ENCODE measurements around the gene ZFPM1. TPM values are rescaled to one million over a fixed set of nuclear protein-coding genes. Genes with fewer than 3 reads are reported as not detected.

Gene ZFPM1
- total RNA-seq, 1 donor from 2014 or later, result 19.3 TPM

DNA sequence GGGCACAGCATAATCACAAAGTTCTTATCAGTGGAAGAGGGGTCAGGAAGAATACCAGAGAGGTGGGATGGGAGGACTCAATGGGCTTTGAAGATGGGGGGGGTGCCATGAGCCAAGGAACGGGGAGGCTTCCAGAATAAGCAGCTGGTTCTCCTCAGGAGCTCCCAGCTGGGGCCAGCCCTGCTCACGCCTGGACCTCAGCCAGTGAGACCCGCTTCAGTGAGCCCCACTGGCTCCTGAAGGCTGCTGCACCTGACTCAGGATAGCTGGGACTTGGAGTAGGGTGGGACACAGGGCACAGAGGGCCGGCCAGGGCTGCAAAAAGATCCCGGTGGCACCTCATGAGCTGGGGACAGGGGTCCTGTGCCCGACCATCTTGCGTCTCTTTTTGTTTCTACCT lies 92.7 kb downstream of the ZFPM1 start:
- H3K4me3 Mint-ChIP-seq, result no peak overlapping the region
- intact Hi-C loops (cut with micrococcal nuclease), result no loop called here
- H3K4me1 Mint-ChIP-seq, result no peaks in the 10 kb centered on the region
- peaks cover 6% of the 10 kb centered on the region for H3K36me3 Mint-ChIP-seq (ENCODE audit: low read depth)
- no peak for DNase-seq
- peaks cover 21% of the 10 kb centered on the region for H3K27me3 Mint-ChIP-seq
- peaks cover 6% of the 10 kb centered on the region for H3K9me3 Mint-ChIP-seq
- H3K27ac Mint-ChIP-seq, result no peak overlapping the region

DNA sequence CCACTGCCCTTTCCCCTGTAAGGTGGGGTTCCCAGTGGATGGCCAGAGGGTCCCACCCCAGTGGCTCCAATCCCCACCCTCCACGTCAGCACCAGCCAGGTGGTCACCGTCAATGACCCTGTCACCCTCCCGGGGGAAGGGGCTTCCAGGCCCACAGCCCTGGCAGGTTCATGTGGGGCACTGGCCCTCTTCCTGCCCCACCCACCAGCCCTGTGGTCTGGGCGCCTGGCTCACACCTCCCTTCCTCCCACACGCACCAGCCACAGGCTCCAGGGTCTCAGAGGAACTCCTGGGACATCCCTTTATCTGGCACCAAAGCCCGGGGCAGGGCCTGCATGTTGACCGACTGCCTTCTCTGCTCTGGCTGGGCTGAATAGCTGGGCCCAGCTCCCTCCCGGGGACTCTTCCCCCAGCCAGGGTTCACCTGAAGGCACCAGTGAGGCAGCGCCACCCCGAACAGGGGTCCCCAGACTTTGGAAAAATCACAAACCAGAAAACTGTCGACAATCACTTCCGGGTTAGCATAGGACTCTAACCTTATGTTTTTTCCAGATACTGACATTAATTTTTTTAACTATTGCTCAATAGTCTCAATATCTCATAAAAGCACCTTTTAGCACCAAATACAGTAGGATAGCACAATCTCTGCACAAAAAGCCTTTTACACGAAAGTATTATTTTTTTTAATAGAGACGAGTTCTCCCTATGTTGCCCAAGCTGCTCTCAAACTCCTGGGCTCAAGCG lies 95.2 kb downstream of the ZFPM1 start:
- Mint-ChIP-seq H3K36me3 (ENCODE audit: low read depth) (peaks cover 5% of the 10 kb centered on the region), H3K4me1 (no peaks in the 10 kb centered on the region), H3K9me3 (peaks cover 5% of the 10 kb centered on the region), H3K27me3 (peaks cover 24% of the 10 kb centered on the region), H3K4me3 (no peak overlapping the region), H3K27ac (no peak overlapping the region)
- DNase-seq, result no peak
- intact Hi-C loops (cut with micrococcal nuclease), result no loop called here

DNA sequence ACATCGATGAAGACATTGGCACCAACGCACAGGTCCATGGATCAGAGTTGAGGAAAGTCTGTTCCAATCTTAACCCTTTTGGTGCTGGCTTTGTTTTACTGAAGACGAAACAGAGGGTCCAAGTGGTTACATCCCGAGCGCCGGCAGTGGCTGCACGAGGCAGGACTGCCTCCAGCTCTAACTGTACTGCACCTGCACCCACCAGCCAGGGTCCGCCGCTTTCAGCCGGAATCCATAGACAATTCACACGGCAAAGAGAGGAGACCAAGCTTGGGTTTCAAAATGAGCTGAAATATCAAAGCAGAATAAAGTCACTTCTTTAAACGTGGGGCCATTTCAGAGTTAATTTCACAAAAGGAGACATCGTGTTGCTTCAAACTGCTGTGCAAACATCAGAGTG lies 95.9 kb downstream of the ZFPM1 start:
- intact Hi-C loops (cut with micrococcal nuclease), result no loop called here

GRCh38 chr16:88549671-88550245 lies 96.7 kb downstream of the ZFPM1 start:
- H3K4me1 Mint-ChIP-seq, result no peaks in the 10 kb centered on the region
- peaks cover 24% of the 10 kb centered on the region for H3K27me3 Mint-ChIP-seq
- no peak for DNase-seq
- H3K27ac Mint-ChIP-seq, result no peak overlapping the region
- H3K4me3 Mint-ChIP-seq, result no peak overlapping the region
- no peaks in the 10 kb centered on the region for H3K9me3 Mint-ChIP-seq
- intact Hi-C loops (cut with micrococcal nuclease), result no loop called here
- H3K36me3 Mint-ChIP-seq (ENCODE audit: low read depth), result no peaks in the 10 kb centered on the region

More for the DNA sequence above, 95.9 kb downstream of the ZFPM1 start:
- Mint-ChIP-seq H3K4me1 (no peaks in the 10 kb centered on the region), H3K4me3 (no peak overlapping the region), H3K27ac (no peak overlapping the region), H3K27me3 (peaks cover 24% of the 10 kb centered on the region), H3K9me3 (no peaks in the 10 kb centered on the region), H3K36me3 (ENCODE audit: low read depth) (no peaks in the 10 kb centered on the region)
- no peak for DNase-seq

GRCh38 chr16:88550246-88550661 lies 97.2 kb downstream of the ZFPM1 start:
- intact Hi-C loops (cut with micrococcal nuclease), result no loop called here
- no peak for DNase-seq
- H3K9me3 Mint-ChIP-seq, result no peaks in the 10 kb centered on the region
- peaks cover 24% of the 10 kb centered on the region for H3K27me3 Mint-ChIP-seq
- H3K4me1 Mint-ChIP-seq, result no peaks in the 10 kb centered on the region
- no peak overlapping the region for H3K27ac Mint-ChIP-seq
- no peaks in the 10 kb centered on the region for H3K36me3 Mint-ChIP-seq (ENCODE audit: low read depth)
- H3K4me3 Mint-ChIP-seq, result no peak overlapping the region

DNA sequence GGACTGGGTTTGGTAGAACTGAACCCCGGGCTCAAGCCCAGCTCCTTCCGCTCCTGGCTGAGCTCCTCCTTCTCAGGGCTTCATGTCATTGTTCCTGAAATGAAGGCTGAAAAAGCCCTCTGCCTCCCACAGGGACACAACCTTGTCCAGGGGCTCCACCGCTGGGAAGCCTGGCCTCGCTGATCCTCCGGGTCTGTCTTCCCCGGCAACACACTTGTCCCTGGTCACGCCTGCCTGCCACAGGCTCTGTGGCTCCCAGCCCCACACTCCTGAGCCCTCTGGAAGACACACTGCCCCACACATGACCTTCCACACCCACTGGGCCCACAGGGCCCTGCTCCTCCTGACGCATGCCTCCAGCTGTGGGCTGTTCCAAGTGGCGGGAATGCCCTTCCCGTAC lies 99.1 kb downstream of the ZFPM1 start:
- no peaks in the 10 kb centered on the region for H3K36me3 Mint-ChIP-seq (ENCODE audit: low read depth)
- H3K27ac Mint-ChIP-seq, result no peak overlapping the region
- H3K4me1 Mint-ChIP-seq, result no peaks in the 10 kb centered on the region
- intact Hi-C loops (cut with micrococcal nuclease), result no loop called here
- no peak for DNase-seq
- peaks cover 6% of the 10 kb centered on the region for H3K9me3 Mint-ChIP-seq
- peaks cover 18% of the 10 kb centered on the region for H3K27me3 Mint-ChIP-seq
- no peak overlapping the region for H3K4me3 Mint-ChIP-seq

- Mint-ChIP-seq H3K9me3 (peaks cover 6% of the 10 kb centered on the region), H3K4me3 (no peak overlapping the region), H3K27ac (no peak overlapping the region), H3K4me1 (no peaks in the 10 kb centered on the region), H3K36me3 (ENCODE audit: low read depth) (no peaks in the 10 kb centered on the region), H3K27me3 (peaks cover 18% of the 10 kb centered on the region)
- no peak for DNase-seq
- intact Hi-C loops (cut with micrococcal nuclease), result no loop called here
Measured at GRCh38 chr16:88552815-88553214, 99.7 kb downstream of the ZFPM1 start.

DNA sequence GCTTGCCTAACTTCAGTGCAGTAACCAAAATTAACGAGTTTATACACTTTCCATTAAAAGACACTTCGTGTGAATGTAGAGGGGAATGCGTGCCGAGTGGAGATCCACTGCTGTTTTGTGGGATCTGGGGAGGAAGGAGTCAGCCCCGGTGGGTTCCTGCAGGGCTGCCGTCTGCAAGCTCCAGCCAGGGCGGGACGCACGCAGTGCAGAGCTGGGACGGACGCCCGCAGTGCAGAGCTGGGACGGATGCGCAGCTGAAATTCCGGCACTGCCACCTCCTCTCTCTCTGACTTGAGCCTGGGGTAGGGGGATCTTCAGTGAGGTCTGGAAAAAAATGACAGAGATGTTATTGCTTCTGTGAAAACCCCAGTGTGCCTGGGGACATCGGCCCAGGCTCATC lies 100.7 kb downstream of the ZFPM1 start:
- Mint-ChIP-seq H3K27me3 (peaks cover 16% of the 10 kb centered on the region), H3K36me3 (ENCODE audit: low read depth) (no peaks in the 10 kb centered on the region), H3K27ac (no peak overlapping the region), H3K4me1 (peaks cover under 1% of the 10 kb centered on the region), H3K4me3 (no peak overlapping the region), H3K9me3 (peaks cover 6% of the 10 kb centered on the region)
- no peak for DNase-seq
- intact Hi-C loops (cut with micrococcal nuclease), result no loop called here

DNA sequence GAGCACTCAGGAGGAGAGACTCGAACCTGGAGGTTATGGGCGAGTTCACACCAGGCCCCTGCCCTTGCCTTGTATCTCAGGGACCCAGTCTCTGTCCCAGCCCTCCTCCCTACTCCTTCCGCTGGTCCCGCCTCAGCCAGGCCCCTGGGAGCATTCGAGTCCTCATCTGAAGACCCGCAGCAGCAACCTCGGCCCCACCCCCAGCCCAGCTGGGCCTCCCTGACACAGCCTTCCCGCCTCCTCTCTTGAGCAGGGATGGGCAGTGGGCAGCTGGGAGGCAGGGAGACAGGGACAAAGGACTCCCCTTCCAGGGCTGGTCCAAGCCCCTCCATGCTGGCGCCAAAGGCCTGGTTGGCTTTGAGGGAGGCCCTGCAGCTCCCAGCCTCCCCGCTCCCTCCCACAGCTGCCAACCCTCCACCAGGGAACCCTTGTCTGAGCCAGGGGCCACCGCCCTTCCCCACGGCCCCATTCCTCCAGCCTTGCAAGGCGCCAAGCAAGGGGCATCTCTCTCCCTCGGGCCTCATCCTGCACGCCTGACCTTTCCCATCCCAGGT lies 101.7 kb downstream of the ZFPM1 start:
- Mint-ChIP-seq H3K36me3 (ENCODE audit: low read depth) (no peaks in the 10 kb centered on the region), H3K27me3 (peaks cover 9% of the 10 kb centered on the region), H3K4me3 (no peak overlapping the region), H3K4me1 (peaks cover 3% of the 10 kb centered on the region), H3K9me3 (peaks cover 6% of the 10 kb centered on the region), H3K27ac (no peak overlapping the region)
- intact Hi-C loops (cut with micrococcal nuclease), result no loop called here
- DNase-seq, result no peak

DNA sequence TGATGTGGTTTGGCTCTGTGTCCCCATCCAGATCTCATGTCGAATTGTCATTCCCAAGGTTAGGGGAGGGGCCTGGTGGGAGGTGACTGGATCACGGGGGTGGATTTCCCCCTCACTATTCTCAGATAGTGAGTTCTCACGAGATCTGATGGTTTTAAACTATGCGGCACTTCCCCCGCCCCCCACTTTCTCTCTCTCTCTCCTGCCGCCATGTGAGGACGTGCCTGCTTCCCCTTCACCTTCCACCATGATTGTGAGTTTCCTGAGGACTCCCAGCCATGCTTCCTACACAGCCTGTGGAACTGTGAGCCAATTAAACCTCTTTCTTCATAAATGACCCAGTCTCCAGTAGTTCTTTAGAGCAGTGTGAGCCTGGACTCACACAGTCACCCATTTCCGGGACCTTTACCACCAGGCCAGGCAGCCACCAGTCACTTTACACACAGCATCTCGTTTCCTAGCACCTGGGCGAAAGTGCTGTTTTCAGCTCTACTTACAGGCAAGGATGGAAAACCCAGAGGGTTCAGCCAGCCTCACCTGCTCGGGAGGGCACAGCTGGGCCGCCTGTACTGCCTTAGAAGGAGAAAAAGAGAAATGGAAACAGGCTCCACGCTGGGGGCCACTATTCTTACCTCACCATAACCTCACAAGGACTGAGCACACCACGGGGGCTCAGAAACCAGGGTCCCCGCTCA lies 103.4 kb downstream of the ZFPM1 start:
- no peak for DNase-seq
- intact Hi-C loops (cut with micrococcal nuclease), result no loop called here
- Mint-ChIP-seq H3K27ac (no peak overlapping the region), H3K4me1 (peaks cover 3% of the 10 kb centered on the region), H3K36me3 (ENCODE audit: low read depth) (no peaks in the 10 kb centered on the region), H3K4me3 (no peak overlapping the region), H3K9me3 (peaks cover 6% of the 10 kb centered on the region), H3K27me3 (peaks cover 4% of the 10 kb centered on the region)

DNA sequence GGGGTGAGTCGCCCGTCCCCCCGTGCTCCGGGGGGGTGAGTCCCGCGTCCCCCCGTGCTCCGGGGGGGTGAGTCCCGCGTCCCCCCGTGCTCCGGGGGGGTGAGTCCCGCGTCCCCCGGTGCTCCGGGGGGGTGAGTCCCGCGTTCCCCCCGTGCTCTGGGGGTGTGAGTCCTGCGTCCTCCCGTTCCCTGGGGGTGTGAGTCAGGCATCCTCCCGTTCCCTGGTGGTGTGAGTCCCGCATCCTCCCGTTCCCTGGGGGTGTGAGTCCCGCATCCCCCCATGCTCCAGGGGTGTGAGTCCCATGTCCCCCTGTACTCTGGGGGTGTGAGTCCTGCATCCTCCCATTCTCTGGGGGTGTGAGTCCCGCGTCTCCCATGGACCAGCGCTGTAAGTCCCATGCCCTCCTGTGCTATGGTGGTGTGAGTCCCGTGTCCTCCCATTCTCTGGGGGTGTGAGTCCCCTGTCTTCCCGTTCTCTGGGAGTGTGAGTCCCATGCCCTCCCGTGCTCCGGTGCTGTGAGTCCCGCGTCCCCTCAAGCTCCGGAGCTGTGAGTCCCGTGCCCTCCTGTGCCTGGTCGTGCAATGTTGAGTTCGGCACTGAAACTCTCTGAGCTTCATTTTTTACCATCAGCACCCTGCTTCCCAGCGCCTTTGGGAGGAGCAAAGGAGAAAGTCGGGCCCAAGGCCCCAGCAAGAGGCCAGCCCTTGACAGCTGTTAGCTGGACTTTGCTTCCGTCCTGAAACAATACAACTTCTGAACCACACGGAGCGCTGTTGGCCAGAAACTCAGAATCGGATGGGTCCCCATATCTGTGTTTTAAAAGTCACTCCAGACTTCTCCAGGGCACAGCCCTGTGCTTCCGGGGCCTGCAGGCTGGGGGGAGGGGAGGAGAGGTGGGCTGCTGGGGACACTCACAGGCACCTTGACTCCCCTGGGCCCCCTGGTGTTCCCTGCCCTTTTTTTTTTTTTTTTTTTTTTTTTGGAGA lies 105.7 kb downstream of the ZFPM1 start:
- Mint-ChIP-seq H3K4me3 (no peak overlapping the region), H3K9me3 (peaks cover 6% of the 10 kb centered on the region), H3K36me3 (ENCODE audit: low read depth) (no peaks in the 10 kb centered on the region), H3K4me1 (peaks cover 5% of the 10 kb centered on the region), H3K27me3 (peaks cover 2% of the 10 kb centered on the region), H3K27ac (no peak overlapping the region)
- intact Hi-C loops (cut with micrococcal nuclease), result no loop called here
- no peak for DNase-seq

DNA sequence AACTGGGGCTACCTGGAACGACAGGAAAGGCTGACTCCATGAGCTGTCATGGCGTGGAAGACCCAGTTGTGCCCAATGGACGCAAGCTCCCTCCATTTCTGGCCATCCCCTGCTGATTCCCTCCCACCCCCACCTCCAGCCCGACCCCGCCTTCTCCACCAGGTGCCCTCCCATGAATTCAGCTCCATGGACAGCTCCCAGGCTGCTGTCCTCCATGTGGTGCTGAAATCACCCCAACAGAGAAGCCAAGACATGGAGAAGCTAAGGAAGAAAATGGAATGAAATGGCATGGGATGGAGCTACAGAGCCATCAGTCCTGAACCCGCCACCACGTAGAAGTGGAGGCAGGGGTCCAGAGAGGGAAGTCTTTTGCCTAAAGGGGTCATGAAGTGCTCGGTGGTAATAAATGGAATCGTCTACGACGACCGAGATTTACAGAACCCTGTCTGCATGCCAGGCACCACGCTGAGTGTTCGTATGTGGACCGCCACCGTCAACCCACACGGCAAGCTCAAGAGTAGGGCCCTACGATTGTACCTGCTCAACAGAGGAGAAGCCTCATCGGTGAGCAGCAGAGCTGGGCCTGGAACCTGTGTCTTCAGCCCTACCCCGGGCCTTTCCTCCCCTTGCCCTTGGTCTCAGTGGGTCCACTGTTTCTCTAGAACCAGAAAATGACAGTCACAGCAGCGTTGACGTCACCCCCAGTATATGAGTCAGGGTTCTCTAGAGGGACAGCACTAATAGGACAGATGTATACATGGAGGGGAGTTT lies 107.8 kb downstream of the ZFPM1 start:
- intact Hi-C loops (cut with micrococcal nuclease), result loop anchor here (5.0 kb wide), 1 partner anchor 604 kb away; no protein-coding TSS in a partner anchor
- Mint-ChIP-seq H3K4me1 (peaks cover 7% of the 10 kb centered on the region), H3K36me3 (ENCODE audit: low read depth) (no peaks in the 10 kb centered on the region)

More for the DNA sequence above, 107.8 kb downstream of the ZFPM1 start:
- Mint-ChIP-seq H3K27ac (no peak overlapping the region), H3K9me3 (peaks cover 6% of the 10 kb centered on the region), H3K27me3 (peaks cover 2% of the 10 kb centered on the region), H3K4me3 (no peak overlapping the region)
- no peak for DNase-seq
